Activated naive CD8-positive, alpha-beta T cell (primary cell): ENCODE data around the gene DGCR2.

ENCODE experiments used
- H3K27ac Mint-ChIP-seq: one replicate; pipeline ENCODE4 v1.8.0; 2021; ENCODE audit warnings: mixed read lengths
- H3K27me3 Mint-ChIP-seq: one replicate; pipeline ENCODE4 v1.8.0; 2021; ENCODE audit warnings: mixed read lengths
- H3K36me3 Mint-ChIP-seq: one replicate; pipeline ENCODE4 v1.8.0; 2021; ENCODE audit warnings: mixed read lengths
- H3K4me1 Mint-ChIP-seq: one replicate; pipeline ENCODE4 v1.8.0; 2021; ENCODE audit warnings: low read depth, mixed read lengths
- H3K4me3 Mint-ChIP-seq: one replicate; pipeline ENCODE4 v1.8.0; 2021; ENCODE audit warnings: mild to moderate bottlenecking, mixed read lengths
- H3K9me3 Mint-ChIP-seq: one replicate; pipeline ENCODE4 v1.8.0; 2021; ENCODE audit warnings: low read depth, mixed read lengths

The DGCR2 gene

DNA sequence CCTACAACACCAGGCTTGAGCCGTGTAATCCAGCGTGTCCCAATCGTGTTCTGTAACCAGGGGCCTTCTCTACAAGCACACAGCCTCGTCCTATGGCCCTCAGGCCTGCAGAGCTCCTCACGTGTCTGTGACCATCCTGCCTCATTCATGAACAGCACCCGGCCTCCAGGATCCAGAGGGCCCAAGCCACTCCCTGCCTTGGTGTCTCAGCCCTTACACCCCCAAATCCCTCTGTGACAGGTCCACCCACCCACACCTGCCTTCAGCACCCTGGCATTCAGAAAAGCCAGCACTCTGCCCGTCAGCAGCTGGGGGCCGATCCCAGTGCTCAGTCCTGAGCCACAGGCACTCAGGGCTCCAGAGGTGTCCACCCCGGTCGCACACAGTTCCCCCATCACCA, 14.7 kb upstream of the DGCR2 start:
- no peaks in the 10 kb centered on the region for H3K27me3 Mint-ChIP-seq
- H3K36me3 Mint-ChIP-seq, result peaks cover 2% of the 10 kb centered on the region
- no peak overlapping the region for H3K4me3 Mint-ChIP-seq
- H3K27ac Mint-ChIP-seq, result no peak overlapping the region
- no peaks in the 10 kb centered on the region for H3K4me1 Mint-ChIP-seq
- no peaks in the 10 kb centered on the region for H3K9me3 Mint-ChIP-seq

DNA sequence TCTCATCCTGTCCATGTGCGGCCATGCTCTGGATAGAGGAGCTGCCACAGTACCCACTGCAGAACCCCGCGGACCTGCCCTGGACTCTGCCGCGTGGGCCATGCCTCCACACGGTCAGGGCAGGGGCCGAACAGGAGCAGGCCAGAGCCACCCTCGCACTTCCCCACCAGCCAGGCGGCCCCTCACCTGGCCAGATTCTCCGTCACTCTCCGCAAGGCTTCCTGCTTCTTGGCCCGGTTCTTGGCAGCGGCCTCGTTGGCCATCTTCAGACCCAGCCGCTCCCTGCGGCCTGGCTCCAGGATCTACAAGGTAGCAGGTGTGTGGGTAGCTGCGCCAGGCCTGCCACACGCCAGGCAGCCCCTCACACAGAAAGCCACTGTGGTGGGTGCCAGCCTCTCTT, 12.7 kb upstream of the DGCR2 start:
- H3K9me3 Mint-ChIP-seq, result no peaks in the 10 kb centered on the region
- no peaks in the 10 kb centered on the region for H3K27me3 Mint-ChIP-seq
- H3K27ac Mint-ChIP-seq, result no peak overlapping the region
- H3K36me3 Mint-ChIP-seq, result peaks cover 2% of the 10 kb centered on the region
- no peaks in the 10 kb centered on the region for H3K4me1 Mint-ChIP-seq
- H3K4me3 Mint-ChIP-seq, result no peak overlapping the region

DNA sequence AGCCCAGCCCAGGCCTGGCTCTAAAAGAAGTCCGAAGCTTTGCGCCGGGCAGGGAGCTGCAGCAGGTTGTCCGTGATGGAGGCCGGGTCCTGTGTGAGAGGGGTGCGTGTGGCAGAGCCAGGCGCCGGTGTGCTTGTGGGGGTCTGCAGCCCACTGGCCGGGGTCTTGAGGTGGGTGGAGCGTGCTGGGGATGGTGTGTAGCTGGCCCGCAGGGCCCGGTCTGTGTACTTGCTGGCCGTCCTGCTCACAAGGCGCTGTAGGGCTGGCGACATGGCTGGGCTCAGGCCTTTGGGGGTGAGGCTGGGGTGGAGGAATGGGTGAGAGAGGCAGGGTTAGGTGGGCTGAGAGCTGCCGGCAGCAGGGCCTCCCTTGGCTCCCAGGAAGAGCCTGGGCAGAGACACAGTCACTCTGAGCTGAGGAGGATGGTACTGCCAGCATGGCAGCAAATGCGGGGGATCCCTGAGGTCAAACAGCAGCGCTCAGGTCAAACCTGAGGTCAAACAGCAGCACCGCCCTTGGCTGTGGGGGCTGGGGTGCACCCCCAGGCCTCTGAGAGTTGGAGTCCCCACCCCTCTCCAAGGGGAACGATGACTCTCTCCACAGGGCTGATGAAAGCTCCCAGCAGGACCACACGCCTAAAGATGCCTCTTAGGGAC, 12.1 kb upstream of the DGCR2 start:
- no peak overlapping the region for H3K4me3 Mint-ChIP-seq
- H3K9me3 Mint-ChIP-seq, result no peaks in the 10 kb centered on the region
- H3K27ac Mint-ChIP-seq, result no peak overlapping the region
- H3K36me3 Mint-ChIP-seq, result peaks cover 2% of the 10 kb centered on the region
- no peaks in the 10 kb centered on the region for H3K27me3 Mint-ChIP-seq
- H3K4me1 Mint-ChIP-seq, result no peaks in the 10 kb centered on the region

DNA sequence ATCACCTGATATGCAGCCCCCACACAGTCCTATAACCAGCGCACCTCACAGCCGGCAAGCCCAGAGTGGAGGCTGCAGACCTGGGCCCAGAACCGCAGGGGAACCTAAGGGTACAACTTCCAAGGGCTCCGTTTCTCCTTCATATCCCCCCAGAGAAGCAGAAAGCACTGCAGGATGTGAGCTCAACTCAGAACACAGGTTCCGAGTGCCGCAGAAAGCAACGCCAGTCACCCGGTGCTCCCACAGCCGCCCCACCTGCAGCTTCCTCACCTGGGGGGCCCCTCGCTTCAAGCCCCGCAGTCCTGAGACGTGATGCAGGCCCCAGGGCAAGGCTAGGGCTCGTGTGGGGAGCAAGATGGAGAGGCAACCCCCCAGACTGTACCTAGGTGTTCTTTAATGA, 11.3 kb upstream of the DGCR2 start:
- no peaks in the 10 kb centered on the region for H3K4me1 Mint-ChIP-seq
- peaks cover 2% of the 10 kb centered on the region for H3K36me3 Mint-ChIP-seq
- H3K4me3 Mint-ChIP-seq, result no peak overlapping the region
- H3K27me3 Mint-ChIP-seq, result no peaks in the 10 kb centered on the region
- no peaks in the 10 kb centered on the region for H3K9me3 Mint-ChIP-seq
- no peak overlapping the region for H3K27ac Mint-ChIP-seq

DNA sequence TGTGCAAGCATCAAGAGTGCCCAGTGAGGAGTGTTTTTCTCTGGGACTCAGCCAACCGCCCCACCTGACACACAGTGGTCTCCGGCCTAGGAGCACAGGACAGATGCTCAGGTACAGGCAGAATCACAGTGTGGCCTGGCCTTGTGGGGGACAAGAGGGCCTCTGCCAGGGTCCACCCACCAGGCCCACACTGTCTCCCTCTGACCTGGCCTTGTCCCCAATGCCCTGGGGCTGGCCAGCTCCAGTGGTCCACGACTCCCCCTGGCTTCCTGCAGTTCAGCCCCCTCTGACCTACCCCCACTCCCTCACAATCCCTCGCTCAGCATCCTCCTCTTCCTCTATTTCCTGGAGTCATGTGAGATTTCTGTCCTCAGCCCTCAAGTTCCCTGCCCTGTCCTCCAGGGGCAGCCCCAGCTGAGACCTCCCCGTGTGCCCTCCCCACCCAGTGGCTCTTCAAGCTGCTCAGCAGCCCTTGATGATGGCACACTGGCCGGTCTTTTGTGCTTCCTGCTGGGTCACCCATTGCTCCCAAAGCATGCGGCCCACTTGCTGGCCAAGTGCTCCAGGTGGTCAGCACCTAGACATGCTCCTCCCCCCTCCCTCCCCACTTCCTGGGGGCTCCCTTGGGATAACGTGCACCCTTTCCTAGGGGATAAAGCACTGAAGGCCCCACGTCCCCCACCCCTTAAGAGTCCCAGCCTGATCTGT, 10.6 kb upstream of the DGCR2 start:
- Mint-ChIP-seq H3K36me3 (peaks cover 2% of the 10 kb centered on the region), H3K4me3 (no peak overlapping the region), H3K9me3 (no peaks in the 10 kb centered on the region), H3K27ac (no peak overlapping the region), H3K27me3 (no peaks in the 10 kb centered on the region), H3K4me1 (no peaks in the 10 kb centered on the region)

DNA sequence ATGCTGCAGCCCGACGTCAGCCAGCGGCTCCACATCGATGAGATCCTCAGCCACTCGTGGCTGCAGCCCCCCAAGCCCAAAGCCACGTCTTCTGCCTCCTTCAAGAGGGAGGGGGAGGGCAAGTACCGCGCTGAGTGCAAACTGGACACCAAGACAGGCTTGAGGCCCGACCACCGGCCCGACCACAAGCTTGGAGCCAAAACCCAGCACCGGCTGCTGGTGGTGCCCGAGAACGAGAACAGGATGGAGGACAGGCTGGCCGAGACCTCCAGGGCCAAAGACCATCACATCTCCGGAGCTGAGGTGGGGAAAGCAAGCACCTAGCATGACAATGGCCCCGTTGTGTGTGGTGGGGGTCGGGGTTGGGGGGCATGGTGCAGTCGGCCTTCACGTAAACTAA, 9.9 kb upstream of the DGCR2 start:
- no peak overlapping the region for H3K27ac Mint-ChIP-seq
- peaks cover 2% of the 10 kb centered on the region for H3K36me3 Mint-ChIP-seq

DNA sequence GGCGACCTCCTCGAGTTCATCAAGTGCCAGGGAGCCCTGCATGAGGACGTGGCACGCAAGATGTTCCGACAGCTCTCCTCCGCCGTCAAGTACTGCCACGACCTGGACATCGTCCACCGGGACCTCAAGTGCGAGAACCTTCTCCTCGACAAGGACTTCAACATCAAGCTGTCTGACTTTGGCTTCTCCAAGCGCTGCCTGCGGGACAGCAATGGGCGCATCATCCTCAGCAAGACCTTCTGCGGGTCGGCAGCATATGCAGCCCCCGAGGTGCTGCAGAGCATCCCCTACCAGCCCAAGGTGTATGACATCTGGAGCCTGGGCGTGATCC, 9.4 kb upstream of the DGCR2 start:
- Mint-ChIP-seq H3K9me3 (no peaks in the 10 kb centered on the region), H3K27ac (no peak overlapping the region), H3K4me3 (no peak overlapping the region), H3K4me1 (no peaks in the 10 kb centered on the region), H3K36me3 (peaks cover 2% of the 10 kb centered on the region), H3K27me3 (no peaks in the 10 kb centered on the region)

More for the DNA sequence above, 9.9 kb upstream of the DGCR2 start:
- Mint-ChIP-seq H3K4me1 (no peaks in the 10 kb centered on the region), H3K9me3 (no peaks in the 10 kb centered on the region), H3K4me3 (no peak overlapping the region), H3K27me3 (no peaks in the 10 kb centered on the region)

DNA sequence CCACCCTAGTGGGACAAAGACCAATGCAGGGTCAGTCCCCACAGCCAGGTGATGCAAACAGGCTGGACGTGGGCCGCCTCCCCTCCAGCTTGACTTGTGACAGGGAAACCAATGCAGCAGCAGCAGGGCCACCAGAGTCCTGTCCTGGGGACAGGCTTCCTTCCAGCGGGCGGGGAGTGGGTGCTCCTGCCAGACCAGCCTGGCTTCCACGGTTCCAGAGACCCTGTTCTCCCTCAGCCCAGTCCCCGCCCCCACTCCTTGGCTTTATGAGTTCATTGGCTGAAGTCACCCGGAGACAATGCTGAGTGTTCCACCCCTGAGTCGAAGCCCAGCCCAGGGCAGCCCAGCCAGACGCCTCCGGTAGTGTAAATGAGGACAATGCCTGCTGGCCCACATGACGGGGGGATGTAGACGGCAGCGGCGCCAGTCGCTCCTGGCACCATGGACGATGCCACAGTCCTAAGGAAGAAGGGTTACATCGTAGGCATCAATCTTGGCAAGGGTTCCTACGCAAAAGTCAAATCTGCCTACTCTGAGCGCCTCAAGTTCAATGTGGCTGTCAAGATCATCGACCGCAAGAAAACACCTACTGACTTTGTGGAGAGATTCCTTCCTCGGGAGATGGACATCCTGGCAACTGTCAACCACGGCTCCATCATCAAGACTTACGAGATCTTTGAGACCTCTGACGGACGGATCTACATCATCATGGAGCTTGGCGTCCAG, 8.9 kb upstream of the DGCR2 start, which contains the start of gene TSSK2:
TSSK2 (plus strand) TSS at position 350 of the 726 bp plus-strand sequence; CDS start at position 442, 92 bp downstream.
- Mint-ChIP-seq H3K36me3 (peaks cover 2% of the 10 kb centered on the region), H3K27me3 (no peaks in the 10 kb centered on the region), H3K27ac (no peak within 1 kb of the TSS), H3K4me3 (no peak within 1 kb of the TSS), H3K4me1 (no peaks in the 10 kb centered on the region), H3K9me3 (no peaks in the 10 kb centered on the region)

DNA sequence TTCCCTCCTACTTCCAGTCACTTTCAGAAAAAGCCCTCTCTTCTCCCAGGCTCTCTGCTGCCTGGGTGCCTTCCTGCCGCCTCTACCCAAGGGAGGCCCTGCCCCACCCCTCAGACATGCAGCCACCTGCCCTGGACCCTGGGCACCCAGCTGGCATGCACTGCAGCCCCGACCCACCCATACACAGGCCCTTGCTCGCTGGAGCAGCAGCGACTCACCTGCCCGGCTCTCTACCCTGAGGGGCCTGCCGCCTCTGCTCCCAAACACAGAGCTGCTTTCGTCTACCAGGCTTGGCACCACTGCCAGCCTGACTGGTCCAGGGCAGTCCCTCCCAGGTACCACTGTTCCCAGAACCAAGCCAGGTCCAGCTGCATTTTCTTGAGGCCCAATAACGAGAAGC, 7.7 kb upstream of the DGCR2 start:
- H3K9me3 Mint-ChIP-seq, result no peaks in the 10 kb centered on the region
- no peaks in the 10 kb centered on the region for H3K36me3 Mint-ChIP-seq
- no peaks in the 10 kb centered on the region for H3K4me1 Mint-ChIP-seq
- H3K27ac Mint-ChIP-seq, result no peak overlapping the region
- no peaks in the 10 kb centered on the region for H3K27me3 Mint-ChIP-seq
- no peak overlapping the region for H3K4me3 Mint-ChIP-seq

DNA sequence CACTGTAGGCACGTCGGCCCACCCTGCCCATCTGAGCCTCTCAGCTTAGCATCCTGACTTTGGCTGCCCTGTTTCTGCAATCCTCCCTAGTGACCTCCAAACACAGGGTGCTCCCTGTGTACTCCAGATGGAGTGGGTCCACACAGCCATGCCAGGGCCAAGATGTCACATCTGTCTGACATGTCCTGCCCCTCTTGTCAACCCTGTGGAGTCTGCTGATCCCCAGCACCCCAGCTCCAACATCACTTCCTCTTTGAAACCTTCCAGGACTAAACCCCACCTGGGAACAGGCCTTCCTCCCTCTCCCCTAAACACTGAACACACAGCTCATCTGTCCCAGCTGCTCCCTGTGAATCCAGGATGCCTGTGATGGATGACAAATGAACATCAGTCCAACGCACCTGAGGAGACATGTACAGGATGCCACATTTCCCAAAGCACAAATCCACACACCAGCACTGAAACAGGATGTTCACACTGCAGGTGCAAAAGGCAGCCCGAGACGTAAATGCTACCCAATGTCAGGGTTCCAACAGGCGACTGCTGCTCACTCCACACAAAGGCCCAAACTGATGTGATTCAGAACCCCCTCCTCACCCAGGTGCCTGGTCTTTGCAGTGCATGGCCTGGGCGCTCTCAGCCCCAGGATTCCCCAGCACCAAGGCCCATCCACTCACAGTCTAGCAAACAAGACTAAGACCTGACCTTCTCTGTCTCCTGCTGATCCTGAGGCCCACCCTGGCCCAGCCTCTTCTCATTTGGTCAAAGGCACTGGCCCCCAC, 6.9 kb upstream of the DGCR2 start:
- Mint-ChIP-seq H3K36me3 (no peaks in the 10 kb centered on the region), H3K4me3 (no peak overlapping the region), H3K27me3 (no peaks in the 10 kb centered on the region), H3K9me3 (no peaks in the 10 kb centered on the region), H3K4me1 (no peaks in the 10 kb centered on the region), H3K27ac (peak overlapping the region; percentile 28)

DNA sequence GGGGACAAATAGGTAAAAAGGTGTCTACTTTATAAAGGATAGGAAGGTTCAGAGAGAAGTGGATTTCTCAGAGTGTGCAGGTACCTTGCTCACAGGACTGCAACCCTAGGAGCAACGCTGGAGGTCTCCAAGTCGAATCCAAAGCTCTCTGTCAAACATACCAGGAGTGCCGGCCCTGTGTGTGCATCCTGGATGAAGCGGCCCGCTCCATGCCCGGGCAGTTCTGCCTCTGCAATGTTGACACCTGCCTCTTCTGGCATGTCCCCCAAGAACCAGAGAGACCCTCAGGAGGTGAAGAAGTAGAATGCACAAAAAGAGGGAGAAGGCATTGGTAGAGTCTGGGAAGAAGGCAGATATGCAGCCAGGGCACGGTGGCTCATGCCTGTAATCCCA, 5.8 kb upstream of the DGCR2 start:
- Mint-ChIP-seq H3K27ac (no peak overlapping the region), H3K36me3 (no peaks in the 10 kb centered on the region), H3K9me3 (no peaks in the 10 kb centered on the region), H3K4me3 (no peak overlapping the region), H3K27me3 (no peaks in the 10 kb centered on the region), H3K4me1 (peaks cover 3% of the 10 kb centered on the region)

DNA sequence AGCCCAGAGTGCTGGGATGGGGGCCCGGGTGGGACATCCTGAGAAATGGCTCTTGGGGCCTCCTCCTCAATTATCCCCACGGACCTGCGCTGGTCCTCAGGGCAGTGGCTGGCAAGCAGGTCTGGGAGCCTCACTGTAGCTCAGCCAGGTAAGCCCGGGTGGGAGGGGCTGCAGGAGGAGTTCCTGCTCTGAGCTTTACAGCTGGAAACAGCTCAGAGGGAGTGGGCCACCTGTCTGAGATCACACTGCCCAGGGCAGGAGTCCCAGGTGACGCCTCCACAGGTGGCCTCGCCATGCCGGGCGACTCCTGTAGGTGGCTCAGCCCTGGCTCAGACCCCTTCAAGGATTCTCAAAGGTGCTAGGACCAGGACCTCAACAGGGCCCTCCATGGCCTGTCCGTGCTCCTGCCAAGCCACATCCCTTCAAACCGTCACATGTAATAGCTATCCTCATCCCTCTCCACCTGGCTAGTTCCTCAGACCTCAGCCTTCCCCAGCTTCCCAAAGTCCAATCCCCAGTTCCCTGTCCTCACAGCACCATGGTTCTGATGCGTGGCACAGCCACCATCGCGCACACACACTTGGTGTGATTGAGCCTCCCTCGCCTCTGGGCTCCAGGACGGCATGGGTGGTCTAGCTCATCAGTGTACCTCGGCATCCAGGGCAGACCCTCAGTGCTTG, 5.3 kb upstream of the DGCR2 start:
- H3K27ac Mint-ChIP-seq, result no peak overlapping the region
- no peaks in the 10 kb centered on the region for H3K36me3 Mint-ChIP-seq
- H3K4me1 Mint-ChIP-seq, result peaks cover 8% of the 10 kb centered on the region
- H3K9me3 Mint-ChIP-seq, result no peaks in the 10 kb centered on the region
- no peaks in the 10 kb centered on the region for H3K27me3 Mint-ChIP-seq
- H3K4me3 Mint-ChIP-seq, result no peak overlapping the region

DNA sequence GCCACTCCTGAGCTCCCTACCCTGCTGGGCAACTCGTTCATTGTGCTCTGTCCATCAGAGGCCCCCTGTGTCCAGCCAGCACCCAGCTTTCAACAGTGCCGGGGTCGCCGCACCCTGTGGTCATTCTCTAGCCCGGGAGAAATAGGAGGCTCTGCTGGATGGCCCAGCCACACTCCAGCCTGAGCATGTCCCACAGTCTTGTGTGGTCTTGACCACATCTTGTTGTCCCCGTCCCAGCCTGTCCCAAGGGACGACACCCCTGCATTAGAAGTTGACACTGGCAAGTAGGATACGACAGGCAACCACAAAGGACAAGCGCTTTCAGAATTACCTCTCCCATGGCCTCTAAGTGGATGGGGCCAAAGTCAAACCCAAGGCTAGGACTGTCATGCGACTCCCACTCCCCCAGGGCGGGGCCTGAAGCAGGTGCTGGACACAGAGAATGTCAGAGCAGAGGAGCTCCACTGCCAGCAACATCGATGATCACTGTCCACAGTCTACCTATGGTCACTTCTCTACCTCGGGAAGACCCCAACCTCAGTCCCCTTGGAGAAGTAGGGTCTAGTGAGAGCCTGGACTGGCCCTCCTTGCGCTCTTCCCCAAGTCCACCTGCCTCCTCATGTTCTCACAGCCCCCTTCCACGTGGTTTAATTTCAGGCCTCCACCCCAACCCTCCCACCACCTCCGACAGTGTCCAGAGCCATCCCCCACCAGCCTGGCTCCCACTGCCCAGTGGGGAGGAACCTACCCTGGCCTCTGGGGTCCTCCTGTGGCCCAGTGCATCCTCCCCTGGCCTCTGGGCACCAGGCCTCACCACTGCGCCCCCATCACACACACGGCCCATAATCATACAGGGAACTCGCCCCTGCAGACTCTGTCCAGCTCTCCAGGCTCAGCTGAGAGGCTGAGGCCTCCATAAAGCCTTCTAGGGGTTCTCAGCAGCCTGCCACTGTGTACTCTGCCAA, 4.4 kb upstream of the DGCR2 start:
- H3K36me3 Mint-ChIP-seq, result no peaks in the 10 kb centered on the region
- no peak overlapping the region for H3K4me3 Mint-ChIP-seq
- H3K27me3 Mint-ChIP-seq, result no peaks in the 10 kb centered on the region
- H3K27ac Mint-ChIP-seq, result no peak overlapping the region
- peaks cover 8% of the 10 kb centered on the region for H3K4me1 Mint-ChIP-seq
- no peaks in the 10 kb centered on the region for H3K9me3 Mint-ChIP-seq
